Neural crest cell (in vitro differentiated cells): ENCODE results near the gene GPAT3. TPM values are rescaled to one million over a fixed set of nuclear protein-coding genes. Genes with fewer than 3 reads are reported as not detected.
"Not testable (repeated sequence)": the region's sequence is repeated elsewhere in the genome, so short reads cannot be mapped to it uniquely, and the experiment has no call there.

Source experiments
- DNase-seq: peaks from one replicate; pipeline ENCODE4 v3.0.0; 2021; ENCODE audit warnings: low read depth, mixed read lengths, low spot score
- H3K27ac Mint-ChIP-seq: one replicate; pipeline ENCODE4 v1.8.0; 2021; ENCODE audit warnings: mild to moderate bottlenecking, mixed read lengths; ENCODE audit not compliant: unreplicated experiment
- H3K27me3 Mint-ChIP-seq: 2 replicates; pipeline ENCODE4 v1.8.0; 2021; ENCODE audit warnings: low read depth, mild to moderate bottlenecking, mixed read lengths
- H3K36me3 Mint-ChIP-seq: 2 replicates; pipeline ENCODE4 v1.8.0; 2021; ENCODE audit warnings: low read depth, mild to moderate bottlenecking, mixed read lengths
- H3K4me1 Mint-ChIP-seq: 2 replicates; pipeline ENCODE4 v1.8.0; 2021; ENCODE audit warnings: mixed read lengths
- H3K4me3 Mint-ChIP-seq: one replicate; pipeline ENCODE4 v1.8.0; 2021; ENCODE audit warnings: mild to moderate bottlenecking, mixed read lengths
- H3K9me3 Mint-ChIP-seq: 2 replicates; pipeline ENCODE4 v1.8.0; 2021; ENCODE audit warnings: mixed read lengths
- CTCF ChIP-seq: fragments of 200-600 bp; sonication (generic); conservative IDR thresholded peaks from 2 replicates; pipeline ENCODE4 v1.5.0; 2021; ENCODE audit warnings: antibody characterized with exemption, mild to moderate bottlenecking
- long read RNA-seq: library from polyadenylated mRNA; unstranded; transcript quantifications from one replicate; pipeline ENCODE4 v2.0.0, GENCODE V29; 2020
- total RNA-seq: library from RNA; stranded (reverse); gene quantifications from 2 replicates; pipeline ENCODE4 v1.2.1, GENCODE V29; 2021

The GPAT3 gene
- not detected in 2 replicates for total RNA-seq
- long read RNA-seq = 0 reads

GRCh38 chr4:83535520-83536361 is at the start of gene GPAT3:
Gene GPAT3 (plus strand): TSS chr4:83536108. CDS start chr4:83536623, 515 bp downstream.
- H3K4me1 Mint-ChIP-seq = peaks cover 15% of the 10 kb centered on the region
- H3K4me3 Mint-ChIP-seq = peak within 1 kb of the TSS; percentile 86
- H3K27me3 Mint-ChIP-seq = peaks cover 80% of the 10 kb centered on the region
- H3K36me3 Mint-ChIP-seq = no peaks in the 10 kb centered on the region
- no peaks in the 10 kb centered on the region for H3K9me3 Mint-ChIP-seq
- TF ChIP-seq CTCF = no peak
- DNase-seq = peak; percentile 8
- no peak within 1 kb of the TSS for H3K27ac Mint-ChIP-seq

GRCh38 chr4:83486457-83487129 is 49.3 kb upstream of the GPAT3 start:
- Mint-ChIP-seq H3K27ac (no peak overlapping the region), H3K36me3 (no peaks in the 10 kb centered on the region), H3K4me3 (peak overlapping the region; percentile 49), H3K4me1 (peaks cover 13% of the 10 kb centered on the region), H3K9me3 (no peaks in the 10 kb centered on the region), H3K27me3 (no peaks in the 10 kb centered on the region)
- no peak for TF ChIP-seq CTCF
- DNase-seq = no peak

GRCh38 chr4:83489711-83490326 is 46.1 kb upstream of the GPAT3 start:
- Mint-ChIP-seq H3K27ac (no peak overlapping the region), H3K4me3 (peak overlapping the region; percentile 57), H3K4me1 (peaks cover 5% of the 10 kb centered on the region), H3K9me3 (no peaks in the 10 kb centered on the region), H3K36me3 (no peaks in the 10 kb centered on the region), H3K27me3 (no peaks in the 10 kb centered on the region)
- no peak for DNase-seq
- no peak for TF ChIP-seq CTCF

GRCh38 chr4:83490876-83491450 is 44.9 kb upstream of the GPAT3 start:
- Mint-ChIP-seq H3K36me3 (no peaks in the 10 kb centered on the region), H3K27ac (no peak overlapping the region), H3K4me1 (no peaks in the 10 kb centered on the region), H3K4me3 (no peak overlapping the region), H3K27me3 (no peaks in the 10 kb centered on the region), H3K9me3 (no peaks in the 10 kb centered on the region)
- TF ChIP-seq CTCF = peak; percentile 81
- DNase-seq = no peak

GRCh38 chr4:83496085-83496917 is 39.6 kb upstream of the GPAT3 start:
- H3K4me1 Mint-ChIP-seq, H3K27ac Mint-ChIP-seq, DNase-seq, H3K9me3 Mint-ChIP-seq, H3K4me3 Mint-ChIP-seq, H3K27me3 Mint-ChIP-seq, H3K36me3 Mint-ChIP-seq: not testable (repeated sequence)
